LNCAP (cell line): Measurements from ENCODE around the gene RRP9.

ENCODE experiments used
- TF ChIP-seq, protein P1 (sequence below): fragments of 450-650 bp; IDR thresholded peaks from 2 replicates; pipeline ENCODE4 v1.5.1; 2017; ENCODE audit warnings: mild to moderate bottlenecking

RRP9 gene

DNA sequence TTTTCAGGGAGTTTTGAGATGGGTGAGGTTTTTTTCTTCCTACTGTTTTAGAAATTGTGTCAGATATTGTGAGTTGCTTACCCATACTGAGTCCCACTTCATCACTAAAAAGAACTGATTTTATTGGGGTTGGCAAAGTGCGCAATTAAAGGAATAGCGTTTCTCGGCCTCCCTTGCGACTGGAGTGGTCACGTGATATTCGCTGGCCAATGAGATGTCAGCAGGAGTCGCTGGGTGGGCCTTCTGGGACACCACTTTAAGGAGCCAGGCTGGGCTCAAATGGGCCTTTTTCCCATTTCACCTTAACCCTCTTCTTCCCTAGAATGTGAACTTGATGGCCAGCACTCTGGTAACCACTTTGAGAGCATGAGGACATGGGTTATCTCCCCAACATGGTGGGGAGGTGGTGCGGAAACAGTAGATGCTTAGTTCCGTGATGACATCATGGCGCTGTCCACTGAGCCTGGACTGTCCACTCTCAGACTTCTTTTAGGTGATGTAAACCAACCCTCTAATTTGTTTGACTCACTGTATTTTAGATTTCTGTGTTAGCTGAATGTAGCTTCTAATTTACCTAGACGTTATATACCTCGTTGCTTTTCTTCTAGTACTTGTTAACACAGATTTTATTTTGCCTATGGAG lies 53.1 kb downstream of the RRP9 start:
- TF ChIP-seq, protein P1, sequence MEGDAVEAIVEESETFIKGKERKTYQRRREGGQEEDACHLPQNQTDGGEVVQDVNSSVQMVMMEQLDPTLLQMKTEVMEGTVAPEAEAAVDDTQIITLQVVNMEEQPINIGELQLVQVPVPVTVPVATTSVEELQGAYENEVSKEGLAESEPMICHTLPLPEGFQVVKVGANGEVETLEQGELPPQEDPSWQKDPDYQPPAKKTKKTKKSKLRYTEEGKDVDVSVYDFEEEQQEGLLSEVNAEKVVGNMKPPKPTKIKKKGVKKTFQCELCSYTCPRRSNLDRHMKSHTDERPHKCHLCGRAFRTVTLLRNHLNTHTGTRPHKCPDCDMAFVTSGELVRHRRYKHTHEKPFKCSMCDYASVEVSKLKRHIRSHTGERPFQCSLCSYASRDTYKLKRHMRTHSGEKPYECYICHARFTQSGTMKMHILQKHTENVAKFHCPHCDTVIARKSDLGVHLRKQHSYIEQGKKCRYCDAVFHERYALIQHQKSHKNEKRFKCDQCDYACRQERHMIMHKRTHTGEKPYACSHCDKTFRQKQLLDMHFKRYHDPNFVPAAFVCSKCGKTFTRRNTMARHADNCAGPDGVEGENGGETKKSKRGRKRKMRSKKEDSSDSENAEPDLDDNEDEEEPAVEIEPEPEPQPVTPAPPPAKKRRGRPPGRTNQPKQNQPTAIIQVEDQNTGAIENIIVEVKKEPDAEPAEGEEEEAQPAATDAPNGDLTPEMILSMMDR, result no peak

DNA sequence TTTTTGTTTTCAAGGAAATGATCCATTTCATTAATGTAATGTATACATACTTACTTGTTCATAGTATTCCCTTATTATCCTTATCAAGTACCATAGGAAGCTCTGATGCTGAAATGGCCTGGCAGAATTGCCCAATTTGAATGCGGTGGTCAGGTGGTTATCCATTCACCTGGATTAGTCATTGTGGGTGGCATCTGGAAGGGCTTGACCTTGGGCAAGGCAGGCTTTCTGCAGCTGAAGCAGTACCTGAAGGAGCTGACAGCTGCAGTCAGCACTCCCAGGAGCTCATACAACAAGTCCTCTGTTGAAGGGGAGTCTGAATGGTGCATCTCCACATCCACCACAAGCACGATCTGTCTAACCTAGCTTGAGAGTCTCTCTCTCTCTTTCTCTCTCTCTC lies 54.1 kb downstream of the RRP9 start:
- TF ChIP-seq, protein P1, result no peak

DNA sequence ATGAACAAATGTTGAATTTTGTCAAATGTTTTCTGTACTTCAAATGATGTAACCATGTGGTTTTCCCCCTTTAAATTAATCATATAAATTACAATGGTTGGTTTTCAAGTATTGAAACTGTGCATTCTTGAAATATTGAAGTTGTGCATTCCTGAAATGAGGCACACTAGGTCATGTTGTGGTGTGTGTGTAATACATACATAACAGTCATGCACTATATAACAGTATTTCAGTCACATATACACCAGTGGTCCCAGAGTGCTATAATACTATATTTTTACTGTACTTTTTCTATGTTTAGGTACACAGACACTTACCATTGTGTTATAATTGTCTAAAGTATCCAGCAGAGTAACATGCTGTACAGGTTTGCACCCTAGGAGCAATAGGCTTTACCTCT lies 55.3 kb downstream of the RRP9 start:
- TF ChIP-seq, protein P1, result no peak
